Hepatocyte (in vitro differentiated cells): ENCODE measurements around the gene CACTIN.

Source experiments
- EZH2 ChIP-seq: fragments of 200-600 bp; sonication (generic); IDR thresholded peaks from 2 replicates; pipeline ENCODE4 v1.6.1; 2016; ENCODE audit warnings: antibody characterized with exemption, mild to moderate bottlenecking, borderline replicate concordance
- TF ChIP-seq, protein P1 (sequence below): fragments of 200-600 bp; sonication (generic); IDR thresholded peaks from 2 replicates; pipeline ENCODE4 v1.5.1; 2016; ENCODE audit warnings: antibody characterized with exemption, mild to moderate bottlenecking; ENCODE audit not compliant: poor library complexity

DNA sequence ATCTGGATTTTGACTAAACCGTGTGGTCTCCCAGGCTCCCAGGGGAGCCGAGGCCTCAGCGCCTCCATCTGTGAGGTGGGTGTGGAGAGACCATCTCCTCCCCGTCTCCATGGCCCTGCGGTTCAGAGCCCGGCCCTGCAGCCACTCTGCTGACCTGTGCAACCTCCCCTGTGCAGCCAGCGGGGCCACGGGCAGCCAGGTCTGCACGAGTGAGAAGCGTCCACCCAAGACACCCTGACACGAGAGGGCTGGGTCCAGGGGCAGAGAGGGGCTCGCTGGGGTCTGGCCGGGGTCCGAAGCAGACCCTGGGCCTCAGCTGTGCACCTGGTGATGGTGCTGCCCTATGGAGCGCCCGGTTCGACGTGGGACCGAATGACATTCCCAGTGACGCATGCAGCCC, 10.4 kb upstream of the CACTIN start:
- TF ChIP-seq, protein P1, sequence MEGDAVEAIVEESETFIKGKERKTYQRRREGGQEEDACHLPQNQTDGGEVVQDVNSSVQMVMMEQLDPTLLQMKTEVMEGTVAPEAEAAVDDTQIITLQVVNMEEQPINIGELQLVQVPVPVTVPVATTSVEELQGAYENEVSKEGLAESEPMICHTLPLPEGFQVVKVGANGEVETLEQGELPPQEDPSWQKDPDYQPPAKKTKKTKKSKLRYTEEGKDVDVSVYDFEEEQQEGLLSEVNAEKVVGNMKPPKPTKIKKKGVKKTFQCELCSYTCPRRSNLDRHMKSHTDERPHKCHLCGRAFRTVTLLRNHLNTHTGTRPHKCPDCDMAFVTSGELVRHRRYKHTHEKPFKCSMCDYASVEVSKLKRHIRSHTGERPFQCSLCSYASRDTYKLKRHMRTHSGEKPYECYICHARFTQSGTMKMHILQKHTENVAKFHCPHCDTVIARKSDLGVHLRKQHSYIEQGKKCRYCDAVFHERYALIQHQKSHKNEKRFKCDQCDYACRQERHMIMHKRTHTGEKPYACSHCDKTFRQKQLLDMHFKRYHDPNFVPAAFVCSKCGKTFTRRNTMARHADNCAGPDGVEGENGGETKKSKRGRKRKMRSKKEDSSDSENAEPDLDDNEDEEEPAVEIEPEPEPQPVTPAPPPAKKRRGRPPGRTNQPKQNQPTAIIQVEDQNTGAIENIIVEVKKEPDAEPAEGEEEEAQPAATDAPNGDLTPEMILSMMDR: no peak
- no peak for TF ChIP-seq EZH2
